ENCODE results near the gene ZNF544. TPM values are rescaled to one million over a fixed set of nuclear protein-coding genes. Genes with fewer than 3 reads are reported as not detected.

Gene ZNF544
- 10 to 100 TPM; 32.4 to 35.4 TPM for total RNA-seq

DNA sequence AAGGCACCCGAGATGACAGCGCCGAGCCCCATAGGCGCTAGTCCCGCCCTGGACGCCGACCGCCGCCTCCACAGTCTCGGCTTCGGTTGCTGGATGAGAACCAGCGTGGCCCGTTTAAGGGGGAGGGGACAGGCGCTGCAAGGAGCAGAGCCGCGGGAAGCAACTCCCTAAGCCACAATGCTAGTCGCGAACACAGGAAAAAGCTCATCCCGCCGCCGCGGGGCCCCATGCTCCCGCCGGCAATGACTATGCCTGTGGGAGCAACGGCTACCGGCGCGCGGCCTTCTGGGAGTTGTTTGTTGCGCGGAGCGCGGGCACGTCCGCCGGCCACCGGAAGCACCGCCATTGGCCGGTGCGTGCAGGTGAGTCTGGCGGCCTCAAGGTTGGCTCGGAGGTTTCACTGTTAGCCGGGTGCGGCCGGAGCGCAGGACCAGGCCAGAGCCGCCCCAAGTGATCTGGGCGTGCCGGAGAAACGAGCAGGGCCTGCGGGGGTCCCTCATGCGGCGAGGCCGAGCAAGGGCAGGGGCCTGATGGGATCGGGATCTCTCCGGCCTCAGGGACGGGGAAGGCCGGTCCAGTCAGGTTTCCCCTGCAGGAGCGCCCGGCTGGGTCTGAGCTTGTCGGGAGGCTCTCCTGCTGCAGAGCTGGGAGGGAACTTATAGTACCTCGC is at the start of gene ZNF544:
Gene ZNF544, plus strand, starts transcription at position 330 of the 670 bp plus-strand sequence. CDS start 15,110 bp downstream, outside the sequence.
- peak; percentile 76 for DNase-seq
- intact Hi-C loops (cut with micrococcal nuclease) = loop anchor here (1.0 to 10.0 kb wide), 6 partner anchors 45 to 214 kb away; partner anchors contain the start of genes ERVK3-1, RPS5, ZNF132 and ZNF274
- Mint-ChIP-seq H3K4me3 (peak within 1 kb of the TSS; percentile 94), H3K9me3 (peaks cover 37% of the 10 kb centered on the region), H3K27ac (peak within 1 kb of the TSS; percentile 92), H3K27me3 (ENCODE audit: low read depth) (no peaks in the 10 kb centered on the region), H3K4me1 (ENCODE audit: low read depth) (peaks cover 29% of the 10 kb centered on the region), H3K36me3 (ENCODE audit: low read depth) (peaks cover 54% of the 10 kb centered on the region)
- CTCF ChIA-PET = interaction anchor here (0.9 to 1.7 kb wide), 6 partner anchors 8 to 291 kb away, joined by 3 to 5 read pairs (median 4); partner anchors contain the start of gene ZBTB45

DNA sequence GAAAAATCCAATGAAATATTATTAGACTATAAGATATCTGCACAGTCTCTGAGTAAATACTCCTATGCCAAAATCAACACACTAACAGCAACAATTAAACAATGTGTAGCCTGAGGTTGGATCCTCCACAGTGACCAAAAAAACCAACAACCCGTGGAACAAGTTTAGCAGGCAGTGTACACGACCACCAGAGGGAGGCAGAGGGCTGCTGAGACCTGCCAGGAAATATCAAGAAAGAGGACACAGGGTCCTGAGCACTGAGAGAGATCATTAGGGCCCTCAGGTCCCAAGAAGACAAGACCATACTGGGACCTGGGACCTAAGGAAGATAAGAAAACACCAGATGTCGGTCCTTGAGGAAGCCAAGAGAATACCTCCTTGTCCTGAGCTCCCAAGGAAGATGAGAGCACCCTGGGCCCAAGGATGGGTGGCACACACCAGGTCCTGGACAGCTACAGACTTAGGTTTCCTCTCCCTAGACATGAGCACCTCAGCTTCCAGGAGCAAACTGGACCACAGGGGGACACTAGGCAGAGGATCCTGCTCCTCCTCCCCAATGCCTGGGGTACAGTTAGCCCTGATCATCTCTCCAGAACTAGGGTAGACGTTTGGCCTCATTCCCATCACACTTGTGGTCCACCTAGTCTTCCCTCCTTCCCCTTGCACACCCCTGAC is 46.7 kb upstream of the ZNF544 start:
- CTCF ChIA-PET = interaction anchor here (0.6 to 1.0 kb wide), 5 partner anchors 125 to 581 kb away, joined by 3 to 4 read pairs (median 3); partner anchors contain the start of gene ZNF497
- peak; percentile 83 for DNase-seq
- Mint-ChIP-seq H3K4me1 (ENCODE audit: low read depth) (peaks cover 13% of the 10 kb centered on the region), H3K36me3 (ENCODE audit: low read depth) (peaks cover 65% of the 10 kb centered on the region), H3K27me3 (ENCODE audit: low read depth) (no peaks in the 10 kb centered on the region), H3K27ac (peak overlapping the region; percentile 94), H3K4me3 (peak overlapping the region; percentile 82), H3K9me3 (peaks cover 47% of the 10 kb centered on the region)
- intact Hi-C loops (cut with micrococcal nuclease) = loop anchor here (1.0 to 2.0 kb wide), 6 partner anchors 27 to 655 kb away; partner anchors contain the start of genes ZBTB45, ZNF324B, ZNF549 and ZNF551

DNA sequence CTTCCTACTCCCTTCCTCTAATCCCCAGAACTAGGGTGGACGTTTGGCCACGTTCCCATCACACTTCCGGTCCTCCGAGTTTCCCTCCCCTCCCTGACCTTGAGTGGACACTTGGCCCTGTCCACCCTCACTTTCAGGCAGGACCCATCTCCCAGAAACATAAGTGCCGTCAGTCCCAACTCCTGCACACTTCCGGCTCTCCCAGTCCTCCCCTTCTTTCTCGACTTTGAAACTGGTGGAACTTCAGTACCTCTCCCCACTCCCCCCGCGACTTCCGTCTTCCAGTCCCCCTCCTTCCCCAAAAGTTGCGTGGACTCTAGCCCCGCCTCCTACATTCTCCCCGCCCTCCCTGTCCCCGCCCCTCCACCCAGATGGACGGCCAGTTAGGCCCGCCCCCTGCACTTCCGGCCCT is 46.1 kb upstream of the ZNF544 start:
- Mint-ChIP-seq H3K9me3 (peaks cover 46% of the 10 kb centered on the region), H3K36me3 (ENCODE audit: low read depth) (peaks cover 65% of the 10 kb centered on the region), H3K27me3 (ENCODE audit: low read depth) (no peaks in the 10 kb centered on the region), H3K4me3 (peak overlapping the region; percentile 82), H3K27ac (peak overlapping the region; percentile 94), H3K4me1 (ENCODE audit: low read depth) (peaks cover 13% of the 10 kb centered on the region)
- DNase-seq = peak; percentile 95
- CTCF ChIA-PET = interaction anchor here (0.9 to 1.0 kb wide), 2 partner anchors 124 to 180 kb away, joined by 3 to 4 read pairs; partner anchors contain the start of gene ZNF497
- intact Hi-C loops (cut with micrococcal nuclease) = loop anchor here (1.0 to 2.0 kb wide), 6 partner anchors 28 to 655 kb away; partner anchors contain the start of genes ZBTB45, ZNF324B, ZNF549 and ZNF551

DNA sequence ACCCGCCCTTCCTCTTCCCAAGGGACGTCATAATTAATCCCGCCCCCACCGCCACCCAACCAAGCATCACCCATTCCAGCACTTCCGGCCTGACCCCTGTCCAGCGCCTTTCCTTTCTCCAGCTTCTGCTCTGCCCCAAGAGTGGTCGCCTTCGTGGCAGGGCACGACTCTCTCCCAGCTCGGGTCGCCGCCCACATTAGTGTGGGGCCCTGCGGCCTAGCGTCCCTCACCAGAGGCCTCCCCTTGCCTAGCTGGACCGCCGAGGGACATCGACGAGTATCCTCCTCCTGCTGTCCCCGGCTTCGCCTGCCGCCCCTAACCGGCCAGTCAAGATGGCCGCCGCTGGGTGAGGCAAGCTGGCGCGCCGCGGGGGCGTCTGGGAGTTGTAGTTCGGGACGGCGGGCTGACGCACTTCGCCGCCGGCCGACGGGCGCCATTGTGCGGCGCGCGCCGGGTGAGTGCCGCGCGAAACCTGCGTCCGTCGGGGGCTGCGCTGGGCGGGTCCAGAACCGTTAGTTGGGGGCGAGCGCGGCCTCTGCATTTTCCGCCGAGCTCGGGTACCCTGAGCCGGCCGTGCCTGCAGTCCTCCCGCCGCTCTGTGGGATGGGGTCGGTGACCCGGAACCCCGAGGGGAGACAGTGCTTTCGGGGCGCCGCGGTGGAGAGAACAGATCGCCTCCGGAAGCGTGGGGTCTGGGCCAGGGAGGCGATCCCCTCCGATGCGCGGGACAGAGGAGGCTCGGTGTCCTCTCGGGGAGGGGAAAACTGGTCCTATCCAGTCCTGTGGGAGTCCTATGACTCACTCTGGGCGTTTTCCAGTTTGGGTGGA is 45.5 kb upstream of the ZNF544 start, which contains the start of gene ZNF274:
Gene ZNF274, plus strand, starts transcription at position 73 of the 828 bp plus-strand sequence. CDS start 905 bp downstream, outside the sequence.
- H3K36me3 Mint-ChIP-seq (ENCODE audit: low read depth) = peaks cover 66% of the 10 kb centered on the region
- intact Hi-C loops (cut with micrococcal nuclease) = loop anchor here (1.0 to 2.0 kb wide), 16 partner anchors 28 to 903 kb away; partner anchors contain the start of genes ERVK3-1, ZBTB45, ZNF132 and ZNF324B
- H3K9me3 Mint-ChIP-seq = peaks cover 46% of the 10 kb centered on the region
- peak within 1 kb of the TSS; percentile 82 for H3K4me3 Mint-ChIP-seq
- peaks cover 13% of the 10 kb centered on the region for H3K4me1 Mint-ChIP-seq (ENCODE audit: low read depth)
- no peaks in the 10 kb centered on the region for H3K27me3 Mint-ChIP-seq (ENCODE audit: low read depth)
- peak; percentile 94 for DNase-seq
- H3K27ac Mint-ChIP-seq = peak within 1 kb of the TSS; percentile 94
- CTCF ChIA-PET = no interaction called here

DNA sequence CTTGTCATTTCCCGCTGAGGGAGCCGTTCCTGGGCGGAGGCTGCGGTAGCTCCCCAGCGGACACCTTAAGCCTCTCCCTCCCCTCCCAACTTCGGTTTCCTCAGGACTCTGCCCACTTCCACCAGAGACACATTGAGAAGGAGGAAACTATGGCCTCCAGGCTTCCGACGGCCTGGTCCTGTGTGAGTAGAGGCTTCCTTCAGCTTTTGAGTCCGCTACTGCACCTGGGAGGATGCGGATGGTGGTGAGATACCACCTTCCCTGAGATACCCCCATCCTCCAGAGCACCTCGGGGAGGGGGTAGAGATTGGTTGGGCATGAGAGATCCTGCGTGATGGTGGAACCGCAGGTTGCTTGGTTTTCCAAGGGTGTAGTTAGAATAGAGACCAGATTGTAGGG is 44.9 kb upstream of the ZNF544 start:
- intact Hi-C loops (cut with micrococcal nuclease) = loop anchor here (1.0 to 2.0 kb wide), 11 partner anchors 29 to 904 kb away; partner anchors contain the start of genes ERVK3-1, ZNF132, ZNF329 and ZNF460
- no peaks in the 10 kb centered on the region for H3K27me3 Mint-ChIP-seq (ENCODE audit: low read depth)
- peaks cover 70% of the 10 kb centered on the region for H3K36me3 Mint-ChIP-seq (ENCODE audit: low read depth)
- H3K4me1 Mint-ChIP-seq (ENCODE audit: low read depth) = peaks cover 13% of the 10 kb centered on the region
- H3K4me3 Mint-ChIP-seq = peak overlapping the region; percentile 82
- CTCF ChIA-PET = no interaction called here
- no peak for DNase-seq
- peaks cover 47% of the 10 kb centered on the region for H3K9me3 Mint-ChIP-seq
- peak overlapping the region; percentile 94 for H3K27ac Mint-ChIP-seq

DNA sequence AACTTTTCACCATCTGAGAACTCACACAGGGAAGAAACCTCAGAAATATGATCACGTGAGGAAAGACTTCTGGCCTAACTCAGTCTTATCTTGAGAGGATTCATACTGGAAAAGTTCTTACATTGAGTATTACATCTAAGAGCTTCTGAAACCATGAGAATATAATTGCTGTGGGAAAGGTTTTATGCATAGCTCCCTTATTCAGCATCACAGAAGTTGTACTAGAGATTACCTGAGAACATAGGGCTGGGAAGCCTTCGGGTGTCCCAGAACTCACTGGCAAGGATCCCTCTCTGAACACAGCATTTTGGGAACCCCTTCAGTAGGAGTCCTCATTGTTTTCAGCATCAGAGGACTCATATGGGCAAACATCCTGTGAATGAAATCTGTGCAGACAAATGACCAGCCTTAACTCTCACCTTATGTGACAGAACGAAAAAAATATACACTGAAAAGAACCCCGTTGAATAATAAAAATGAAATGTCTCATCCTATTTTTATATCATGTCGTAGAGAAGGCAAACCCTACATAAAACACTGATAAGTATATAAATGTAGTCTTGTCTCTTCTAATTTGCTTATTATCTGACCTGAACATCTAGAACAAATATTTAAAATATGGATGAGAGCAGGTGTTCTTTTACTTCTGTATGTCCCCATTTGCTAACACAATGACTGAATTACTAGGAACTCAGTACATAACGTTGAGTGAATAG is 31.7 kb upstream of the ZNF544 start:
- Mint-ChIP-seq H3K27me3 (ENCODE audit: low read depth) (no peaks in the 10 kb centered on the region), H3K27ac (no peak overlapping the region), H3K9me3 (peaks cover 76% of the 10 kb centered on the region), H3K36me3 (ENCODE audit: low read depth) (peaks cover 90% of the 10 kb centered on the region), H3K4me1 (ENCODE audit: low read depth) (no peaks in the 10 kb centered on the region), H3K4me3 (no peak overlapping the region)
- CTCF ChIA-PET = interaction anchor here (0.7 kb wide), 1 partner anchor 40 kb away, joined by 3 read pairs; no protein-coding TSS in a partner anchor
- intact Hi-C loops (cut with micrococcal nuclease) = no loop called here
- DNase-seq = no peak

DNA sequence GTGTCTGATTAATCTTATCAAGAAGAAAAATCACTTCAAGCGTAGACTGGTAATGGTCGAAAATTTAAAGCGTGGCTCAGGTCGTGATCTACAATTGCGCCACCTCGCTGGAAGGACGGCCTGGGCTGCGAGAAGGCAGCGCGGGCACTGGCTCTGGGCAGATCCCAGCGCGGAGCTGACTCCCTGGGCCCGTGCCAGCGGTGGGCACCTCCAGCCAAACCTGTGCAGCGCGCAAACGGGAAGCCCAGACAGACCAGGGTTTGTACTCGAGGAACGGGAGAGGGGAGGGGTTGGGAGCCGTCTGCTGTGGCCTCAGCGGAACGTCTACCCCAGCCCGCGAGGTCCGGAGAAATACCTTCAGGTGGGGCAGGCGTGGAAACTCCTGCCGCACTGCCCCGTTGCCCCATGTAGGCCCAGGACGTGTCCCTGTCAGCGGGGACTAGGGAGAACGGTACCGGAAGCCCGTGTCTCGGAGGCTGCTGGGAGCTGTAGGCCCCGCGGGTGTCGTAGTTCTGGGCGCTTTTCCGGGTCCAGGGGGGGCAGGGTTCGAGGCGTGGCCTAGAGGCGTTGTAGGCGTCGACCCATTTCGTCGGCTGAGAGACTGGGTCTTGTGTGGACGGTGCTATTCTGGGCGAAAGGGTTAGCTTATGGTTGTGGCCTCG is 24.8 kb upstream of the ZNF544 start:
- CTCF ChIA-PET = no interaction called here
- Mint-ChIP-seq H3K27ac (no peak overlapping the region), H3K27me3 (ENCODE audit: low read depth) (no peaks in the 10 kb centered on the region), H3K4me1 (ENCODE audit: low read depth) (no peaks in the 10 kb centered on the region), H3K9me3 (peaks cover 84% of the 10 kb centered on the region), H3K4me3 (no peak overlapping the region), H3K36me3 (ENCODE audit: low read depth) (peaks cover 96% of the 10 kb centered on the region)
- intact Hi-C loops (cut with micrococcal nuclease) = no loop called here
- DNase-seq = no peak

DNA sequence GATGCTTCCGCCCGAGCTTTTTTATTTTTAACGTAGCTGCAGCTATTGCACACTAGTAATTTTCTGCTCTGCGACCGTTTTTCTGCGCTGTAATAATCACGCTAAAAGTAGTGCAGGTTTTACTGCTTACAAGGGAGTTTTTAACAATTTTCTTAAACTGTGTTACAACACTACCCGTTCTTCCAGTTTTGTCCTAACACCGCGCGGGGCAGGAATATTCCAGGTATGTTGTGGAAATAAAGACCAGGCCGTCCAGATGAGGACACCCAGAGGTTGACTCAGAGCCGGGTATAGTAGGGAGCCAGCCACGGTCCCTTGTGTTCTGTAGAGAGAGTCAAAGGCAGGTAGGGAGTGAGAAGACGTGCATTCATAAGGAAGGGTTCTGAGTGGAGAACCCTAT is 24.1 kb upstream of the ZNF544 start:
- H3K36me3 Mint-ChIP-seq (ENCODE audit: low read depth) = peaks cover 96% of the 10 kb centered on the region
- intact Hi-C loops (cut with micrococcal nuclease) = no loop called here
- no peak for DNase-seq
- H3K4me1 Mint-ChIP-seq (ENCODE audit: low read depth) = no peaks in the 10 kb centered on the region
- CTCF ChIA-PET = no interaction called here
- H3K27ac Mint-ChIP-seq = no peak overlapping the region
- no peak overlapping the region for H3K4me3 Mint-ChIP-seq
- peaks cover 85% of the 10 kb centered on the region for H3K9me3 Mint-ChIP-seq
- H3K27me3 Mint-ChIP-seq (ENCODE audit: low read depth) = no peaks in the 10 kb centered on the region

DNA sequence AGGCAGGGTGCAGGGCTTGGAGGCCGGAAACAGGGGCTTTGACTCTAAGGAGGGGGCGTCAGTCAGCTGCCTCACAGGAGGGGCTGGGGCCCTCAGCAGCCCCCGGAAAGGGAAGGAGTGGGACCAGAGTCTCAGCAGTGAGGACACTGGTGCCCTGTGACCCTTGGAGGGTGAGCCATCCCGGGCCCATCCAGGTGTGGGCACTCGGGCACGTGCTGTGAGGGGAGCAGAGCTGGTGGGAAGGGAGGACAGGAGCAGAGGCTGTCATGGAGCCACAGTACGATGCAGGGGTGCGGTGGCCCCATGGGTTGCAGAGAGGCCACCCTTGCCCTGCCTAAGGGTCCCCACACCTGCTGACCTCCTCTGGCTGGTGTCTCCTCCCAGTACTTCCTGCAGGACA is 19.1 kb upstream of the ZNF544 start:
- Mint-ChIP-seq H3K4me1 (ENCODE audit: low read depth) (no peaks in the 10 kb centered on the region), H3K27me3 (ENCODE audit: low read depth) (no peaks in the 10 kb centered on the region), H3K27ac (no peak overlapping the region), H3K9me3 (peaks cover 89% of the 10 kb centered on the region), H3K4me3 (no peak overlapping the region), H3K36me3 (ENCODE audit: low read depth) (peaks cover 98% of the 10 kb centered on the region)
- intact Hi-C loops (cut with micrococcal nuclease) = no loop called here
- no peak for DNase-seq
- CTCF ChIA-PET = no interaction called here

DNA sequence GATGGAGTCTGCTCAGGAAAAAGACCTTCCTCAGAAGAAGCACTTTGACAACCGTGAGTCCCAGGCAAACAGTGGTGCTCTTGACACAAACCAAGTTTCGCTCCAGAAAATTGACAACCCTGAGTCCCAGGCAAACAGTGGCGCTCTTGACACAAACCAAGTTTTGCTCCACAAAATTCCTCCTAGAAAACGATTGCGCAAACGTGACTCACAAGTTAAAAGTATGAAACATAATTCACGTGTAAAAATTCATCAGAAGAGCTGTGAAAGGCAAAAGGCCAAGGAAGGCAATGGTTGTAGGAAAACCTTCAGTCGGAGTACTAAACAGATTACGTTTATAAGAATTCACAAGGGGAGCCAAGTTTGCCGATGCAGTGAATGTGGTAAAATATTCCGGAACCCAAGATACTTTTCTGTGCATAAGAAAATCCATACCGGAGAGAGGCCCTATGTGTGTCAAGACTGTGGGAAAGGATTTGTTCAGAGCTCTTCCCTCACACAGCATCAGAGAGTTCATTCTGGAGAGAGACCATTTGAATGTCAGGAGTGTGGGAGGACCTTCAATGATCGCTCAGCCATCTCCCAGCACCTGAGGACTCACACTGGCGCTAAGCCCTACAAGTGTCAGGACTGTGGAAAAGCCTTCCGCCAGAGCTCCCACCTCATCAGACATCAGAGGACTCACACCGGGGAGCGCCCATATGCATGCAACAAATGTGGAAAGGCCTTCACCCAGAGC is 16.2 kb upstream of the ZNF544 start:
- no peak overlapping the region for H3K27ac Mint-ChIP-seq
- intact Hi-C loops (cut with micrococcal nuclease) = no loop called here
- no peak overlapping the region for H3K4me3 Mint-ChIP-seq
- DNase-seq = no peak
- peaks cover 73% of the 10 kb centered on the region for H3K36me3 Mint-ChIP-seq (ENCODE audit: low read depth)
- peaks cover 84% of the 10 kb centered on the region for H3K9me3 Mint-ChIP-seq
- CTCF ChIA-PET = interaction anchor here (0.6 kb wide), 1 partner anchor 52 kb away, joined by 4 read pairs; no protein-coding TSS in a partner anchor
- no peaks in the 10 kb centered on the region for H3K27me3 Mint-ChIP-seq (ENCODE audit: low read depth)
- no peaks in the 10 kb centered on the region for H3K4me1 Mint-ChIP-seq (ENCODE audit: low read depth)
